ENCODE data around the gene SCTR.
A peak's percentile ranks its signal among the peaks of the same experiment; 100 is the strongest.

SCTR gene

DNA sequence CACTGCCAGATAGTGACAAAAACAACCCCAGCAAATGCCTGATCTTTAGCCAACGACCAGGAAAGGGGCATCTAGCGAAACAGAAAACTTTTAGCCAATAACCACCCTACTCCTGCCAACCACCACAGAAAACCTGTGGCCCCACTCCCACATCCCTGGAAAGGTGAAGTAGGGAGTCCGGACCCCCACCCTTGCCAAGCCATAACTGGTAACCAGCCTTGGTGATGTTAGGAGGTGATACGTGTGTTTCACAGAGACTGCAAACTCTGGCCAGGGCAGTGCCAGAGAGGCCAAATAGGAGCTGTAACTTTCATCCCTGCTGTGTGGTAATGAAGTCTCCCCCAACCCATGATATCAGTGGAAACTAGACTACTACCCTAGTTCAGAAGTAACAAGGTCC lies 27.6 kb downstream of the SCTR start:
- H3K36me3 ChIP-seq (ENCODE audit: control insufficient read depth, insufficient read depth, low read length): no peaks in the 10 kb centered on the region
- no peaks in the 10 kb centered on the region for H3K79me2 ChIP-seq (ENCODE audit: control insufficient read depth, insufficient read depth, low read length)
- no peak overlapping the region for H3K27ac ChIP-seq (ENCODE audit: low read depth, low read length)
- no peak overlapping the region for H2BK5ac ChIP-seq (ENCODE audit: low read length)
- H3K4me2 ChIP-seq (ENCODE audit: low read length): no peak overlapping the region
- no peak overlapping the region for H3K18ac ChIP-seq (ENCODE audit: low read length)
- H4K8ac ChIP-seq (ENCODE audit: low read depth, low read length): no peak overlapping the region
- H2BK15ac ChIP-seq (replicated peaks; ENCODE audit: low read depth): no peak overlapping the region
- no peak overlapping the region for H2AK5ac ChIP-seq (ENCODE audit: low read length)
- no peak overlapping the region for H3K4me3 ChIP-seq (ENCODE audit: low read length)
- H3K56ac ChIP-seq (ENCODE audit: low read length): no peak overlapping the region
- H3K79me1 ChIP-seq (ENCODE audit: low read length): no peaks in the 10 kb centered on the region
- no peak overlapping the region for H3K4ac ChIP-seq (ENCODE audit: low read depth, low read length)
- no peaks in the 10 kb centered on the region for H3K27me3 ChIP-seq (ENCODE audit: insufficient read depth, low read length, poor library complexity)
- H3K23ac ChIP-seq (ENCODE audit: low read length): no peak overlapping the region
- H4K5ac ChIP-seq (ENCODE audit: low read length): no peak overlapping the region
- no peak for DNase-seq
- no peak overlapping the region for H2BK120ac ChIP-seq (ENCODE audit: low read depth, low read length)
- WGBS (ENCODE audit: extremely low coverage, insufficient coverage, low lambda C conversion rate): no CpG with 5 or more reads among the region's 4 CpGs
- no peak overlapping the region for H3K9ac ChIP-seq (ENCODE audit: low read length)
- no peaks in the 10 kb centered on the region for H3K4me1 ChIP-seq (ENCODE audit: control insufficient read depth, low read depth, low read length)

DNA sequence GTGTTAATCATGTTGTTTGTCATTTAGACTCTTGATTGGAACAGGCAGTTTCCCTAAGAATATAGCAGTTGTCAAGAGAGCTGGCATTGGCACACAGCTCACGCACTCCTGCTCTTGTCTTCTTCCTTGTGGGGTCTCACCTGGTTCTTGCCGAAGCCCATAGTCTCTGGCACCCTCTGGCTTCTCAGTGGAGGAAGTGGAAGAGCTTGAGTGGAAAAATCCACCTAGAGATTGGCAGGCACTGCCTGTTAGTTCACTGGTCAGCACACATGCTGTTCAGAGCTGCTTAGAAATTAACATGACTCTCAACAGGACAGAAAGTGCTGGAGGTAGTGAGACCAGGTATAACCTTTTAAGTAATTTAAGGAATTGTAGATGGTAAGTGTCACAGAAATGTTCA lies 28.3 kb downstream of the SCTR start:
- H3K4me2 ChIP-seq (ENCODE audit: low read length): no peak overlapping the region
- H3K27ac ChIP-seq (ENCODE audit: low read depth, low read length): no peak overlapping the region
- H3K27me3 ChIP-seq (ENCODE audit: insufficient read depth, low read length, poor library complexity): no peaks in the 10 kb centered on the region
- no peak overlapping the region for H4K8ac ChIP-seq (ENCODE audit: low read depth, low read length)
- H3K23ac ChIP-seq (ENCODE audit: low read length): no peak overlapping the region
- H2BK5ac ChIP-seq (ENCODE audit: low read length): no peak overlapping the region
- no peak overlapping the region for H4K5ac ChIP-seq (ENCODE audit: low read length)
- no peak overlapping the region for H3K4ac ChIP-seq (ENCODE audit: low read depth, low read length)
- no CpG with 5 or more reads among the region's 2 CpGs for WGBS (ENCODE audit: extremely low coverage, insufficient coverage, low lambda C conversion rate)
- no peak for DNase-seq
- no peaks in the 10 kb centered on the region for H3K4me1 ChIP-seq (ENCODE audit: control insufficient read depth, low read depth, low read length)
- H3K79me1 ChIP-seq (ENCODE audit: low read length): no peaks in the 10 kb centered on the region
- H3K18ac ChIP-seq (ENCODE audit: low read length): no peak overlapping the region
- no peak overlapping the region for H3K4me3 ChIP-seq (ENCODE audit: low read length)
- no peak overlapping the region for H2AK5ac ChIP-seq (ENCODE audit: low read length)
- H2BK15ac ChIP-seq (replicated peaks; ENCODE audit: low read depth): no peak overlapping the region
- H3K79me2 ChIP-seq (ENCODE audit: control insufficient read depth, insufficient read depth, low read length): no peaks in the 10 kb centered on the region
- no peaks in the 10 kb centered on the region for H3K36me3 ChIP-seq (ENCODE audit: control insufficient read depth, insufficient read depth, low read length)
- no peak overlapping the region for H3K56ac ChIP-seq (ENCODE audit: low read length)
- no peak overlapping the region for H3K9ac ChIP-seq (ENCODE audit: low read length)
- H2BK120ac ChIP-seq (ENCODE audit: low read depth, low read length): no peak overlapping the region

- Histone ChIP-seq H3K9ac (ENCODE audit: low read length) (no peak overlapping the region), H3K18ac (ENCODE audit: low read length) (no peak overlapping the region), H3K79me1 (ENCODE audit: low read length) (no peaks in the 10 kb centered on the region), H4K5ac (ENCODE audit: low read length) (no peak overlapping the region), H2BK120ac (ENCODE audit: low read depth, low read length) (no peak overlapping the region), H3K4me2 (ENCODE audit: low read length) (no peak overlapping the region), H3K56ac (ENCODE audit: low read length) (no peak overlapping the region), H2BK15ac (replicated peaks; ENCODE audit: low read depth) (no peak overlapping the region), H3K79me2 (ENCODE audit: control insufficient read depth, insufficient read depth, low read length) (no peaks in the 10 kb centered on the region), H3K4me1 (ENCODE audit: control insufficient read depth, low read depth, low read length) (no peaks in the 10 kb centered on the region), H3K23ac (ENCODE audit: low read length) (no peak overlapping the region), H4K8ac (ENCODE audit: low read depth, low read length) (no peak overlapping the region), H3K36me3 (ENCODE audit: control insufficient read depth, insufficient read depth, low read length) (no peaks in the 10 kb centered on the region), H3K4ac (ENCODE audit: low read depth, low read length) (no peak overlapping the region), H3K27ac (ENCODE audit: low read depth, low read length) (no peak overlapping the region), H3K27me3 (ENCODE audit: insufficient read depth, low read length, poor library complexity) (no peaks in the 10 kb centered on the region), H2AK5ac (ENCODE audit: low read length) (no peak overlapping the region), H2BK5ac (ENCODE audit: low read length) (no peak overlapping the region), H3K4me3 (ENCODE audit: low read length) (no peak overlapping the region)
- no CpG with 5 or more reads among the region's 6 CpGs for WGBS (ENCODE audit: extremely low coverage, insufficient coverage, low lambda C conversion rate)
- DNase-seq: peak; percentile 48
Measured at GRCh38 chr2:119494163-119494790, 30.0 kb downstream of the SCTR start.

DNA sequence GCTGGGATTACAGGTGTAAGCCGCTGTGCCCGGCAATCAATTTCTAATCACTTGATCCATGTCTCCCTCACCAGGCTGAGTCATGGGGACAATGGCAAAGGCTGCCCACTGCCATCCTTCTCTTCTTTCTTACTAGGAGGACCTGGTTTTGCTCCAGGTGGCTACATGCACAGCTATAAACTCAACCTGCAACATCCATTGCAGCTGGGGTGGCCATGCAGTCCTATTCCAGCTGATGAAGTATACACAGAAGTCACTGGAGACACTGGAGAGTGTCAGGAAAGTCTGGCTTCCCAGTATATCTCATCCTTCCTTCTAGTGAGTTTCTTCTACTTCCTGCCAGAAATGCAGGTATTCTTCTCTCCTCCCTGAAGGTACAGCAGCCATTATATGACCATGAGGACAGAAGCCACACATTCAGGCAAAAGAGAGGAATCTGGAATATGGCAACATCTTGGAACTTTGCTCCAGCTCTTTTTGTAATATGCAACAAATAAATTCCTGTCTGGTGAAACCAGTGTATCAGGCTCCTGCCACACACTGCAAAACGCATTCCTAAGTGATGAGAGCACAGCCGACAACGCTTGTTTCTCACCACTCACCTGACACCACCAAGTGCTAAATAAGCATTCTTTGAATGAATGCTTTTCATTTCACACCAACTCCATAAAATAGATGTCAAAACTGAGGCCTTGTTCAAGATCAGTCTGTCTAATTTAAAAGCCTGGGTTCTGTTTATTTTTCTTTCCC lies 32.3 kb downstream of the SCTR start:
- Histone ChIP-seq H3K27ac (ENCODE audit: low read depth, low read length) (no peak overlapping the region), H3K79me1 (ENCODE audit: low read length) (no peaks in the 10 kb centered on the region), H3K9ac (ENCODE audit: low read length) (no peak overlapping the region), H3K4me3 (ENCODE audit: low read length) (no peak overlapping the region), H3K4me2 (ENCODE audit: low read length) (no peak overlapping the region), H4K8ac (ENCODE audit: low read depth, low read length) (no peak overlapping the region), H3K4me1 (ENCODE audit: control insufficient read depth, low read depth, low read length) (no peaks in the 10 kb centered on the region), H3K79me2 (ENCODE audit: control insufficient read depth, insufficient read depth, low read length) (no peaks in the 10 kb centered on the region), H2BK120ac (ENCODE audit: low read depth, low read length) (no peak overlapping the region), H3K27me3 (ENCODE audit: insufficient read depth, low read length, poor library complexity) (no peaks in the 10 kb centered on the region), H3K18ac (ENCODE audit: low read length) (no peak overlapping the region), H3K23ac (ENCODE audit: low read length) (no peak overlapping the region), H3K4ac (ENCODE audit: low read depth, low read length) (no peak overlapping the region), H3K36me3 (ENCODE audit: control insufficient read depth, insufficient read depth, low read length) (no peaks in the 10 kb centered on the region), H2BK15ac (replicated peaks; ENCODE audit: low read depth) (no peak overlapping the region), H2AK5ac (ENCODE audit: low read length) (no peak overlapping the region), H2BK5ac (ENCODE audit: low read length) (no peak overlapping the region), H4K5ac (ENCODE audit: low read length) (no peak overlapping the region), H3K56ac (ENCODE audit: low read length) (no peak overlapping the region)
- DNase-seq: peak; percentile 95
- no CpG with 5 or more reads among the region's 5 CpGs for WGBS (ENCODE audit: extremely low coverage, insufficient coverage, low lambda C conversion rate)

DNA sequence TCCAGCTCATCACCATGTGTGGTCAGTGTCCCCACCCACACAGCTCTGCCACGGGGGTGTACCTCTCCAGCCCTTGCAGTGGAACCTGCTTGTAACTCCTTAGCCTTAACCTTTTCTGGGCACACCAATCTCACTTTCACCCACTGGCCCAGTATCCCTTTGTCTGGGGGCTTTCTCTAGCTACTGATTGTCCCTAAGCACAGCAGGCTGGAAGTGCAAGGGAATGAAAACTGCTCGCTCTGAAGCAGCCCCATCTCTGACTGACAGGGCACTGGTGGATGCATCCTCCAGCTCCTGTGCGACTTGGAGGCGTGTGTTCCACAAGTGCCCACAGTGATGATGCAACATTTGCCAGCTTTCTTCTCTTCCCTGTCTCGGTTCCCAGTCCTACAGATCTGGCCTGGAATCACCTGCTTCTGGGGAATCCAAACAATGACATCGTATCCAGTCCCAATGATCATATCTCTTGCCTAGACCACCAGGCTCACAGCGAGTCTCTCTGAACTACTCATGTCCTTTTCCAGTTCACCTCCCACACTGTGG lies 33.6 kb downstream of the SCTR start:
- Histone ChIP-seq H4K5ac (ENCODE audit: low read length) (no peak overlapping the region), H3K4me1 (ENCODE audit: control insufficient read depth, low read depth, low read length) (no peaks in the 10 kb centered on the region), H2BK15ac (replicated peaks; ENCODE audit: low read depth) (no peak overlapping the region), H3K79me1 (ENCODE audit: low read length) (no peaks in the 10 kb centered on the region), H3K27me3 (ENCODE audit: insufficient read depth, low read length, poor library complexity) (no peaks in the 10 kb centered on the region), H3K23ac (ENCODE audit: low read length) (peak overlapping the region; percentile 4), H3K36me3 (ENCODE audit: control insufficient read depth, insufficient read depth, low read length) (no peaks in the 10 kb centered on the region), H4K8ac (ENCODE audit: low read depth, low read length) (no peak overlapping the region), H3K27ac (ENCODE audit: low read depth, low read length) (no peak overlapping the region), H3K56ac (ENCODE audit: low read length) (no peak overlapping the region), H2AK5ac (ENCODE audit: low read length) (peak overlapping the region; percentile 18), H2BK5ac (ENCODE audit: low read length) (no peak overlapping the region), H3K9ac (ENCODE audit: low read length) (no peak overlapping the region), H3K4me2 (ENCODE audit: low read length) (no peak overlapping the region), H3K4ac (ENCODE audit: low read depth, low read length) (no peak overlapping the region), H3K4me3 (ENCODE audit: low read length) (no peak overlapping the region), H2BK120ac (ENCODE audit: low read depth, low read length) (no peak overlapping the region), H3K18ac (ENCODE audit: low read length) (no peak overlapping the region), H3K79me2 (ENCODE audit: control insufficient read depth, insufficient read depth, low read length) (no peaks in the 10 kb centered on the region)
- no CpG with 5 or more reads among the region's 7 CpGs for WGBS (ENCODE audit: extremely low coverage, insufficient coverage, low lambda C conversion rate)
- peak; percentile 30 for DNase-seq

All from mesendoderm (in vitro differentiated cells).